HG02884 (cell line): ENCODE measurements around the gene USP46.
A peak's percentile ranks its signal among the peaks of the same experiment; 100 is the strongest.

Experiments used
- ATAC-seq: cut with Tn5 transposase; IDR thresholded peaks from one replicate; pipeline ENCODE4 v1.9.1; 2021; ENCODE audit warnings: mild to moderate bottlenecking, moderate library complexity; ENCODE audit not compliant: unreplicated experiment

The USP46 gene

GRCh38 chr4:52659001-52659721 is at the start of gene USP46:
TSS of gene USP46 (minus strand) at chr4:52659301. CDS start at chr4:52659150, 151 bp downstream.
- ATAC-seq: peak; percentile 75

- ATAC-seq: no peak
These were observed 45.6 kb upstream of the USP46 start for GRCh38 chr4:52704661-52705060.

GRCh38 chr4:52704133-52704532 is 45.0 kb upstream of the USP46 start:
- ATAC-seq: no peak

- ATAC-seq: peak; percentile 91
These were observed 42.1 kb upstream of the USP46 start for GRCh38 chr4:52701207-52701606.

GRCh38 chr4:52694936-52695335 is 35.8 kb upstream of the USP46 start:
- ATAC-seq: no peak

- ATAC-seq: no peak
These were observed 34.4 kb upstream of the USP46 start for GRCh38 chr4:52693492-52693891.

- no peak for ATAC-seq
These were observed 30.0 kb upstream of the USP46 start for GRCh38 chr4:52689096-52689495.

GRCh38 chr4:52687696-52688095 is 28.6 kb upstream of the USP46 start:
- ATAC-seq: no peak

GRCh38 chr4:52685316-52685715 is 26.2 kb upstream of the USP46 start:
- no peak for ATAC-seq

- ATAC-seq: no peak
These were observed 25.8 kb upstream of the USP46 start for GRCh38 chr4:52684896-52685295.

- ATAC-seq: no peak
These were observed 21.3 kb upstream of the USP46 start for GRCh38 chr4:52680381-52680780.

GRCh38 chr4:52676536-52676935 is 17.4 kb upstream of the USP46 start:
- no peak for ATAC-seq

GRCh38 chr4:52675111-52675510 is 16.0 kb upstream of the USP46 start:
- no peak for ATAC-seq

GRCh38 chr4:52670739-52671138 is 11.6 kb upstream of the USP46 start:
- no peak for ATAC-seq

- no peak for ATAC-seq
These were observed 11.0 kb upstream of the USP46 start for GRCh38 chr4:52670121-52670520.

GRCh38 chr4:52665592-52665991 is 6.5 kb upstream of the USP46 start:
- peak; percentile 80 for ATAC-seq

GRCh38 chr4:52664479-52664878 is 5.4 kb upstream of the USP46 start:
- ATAC-seq: no peak

GRCh38 chr4:52661966-52662690 is 3.0 kb upstream of the USP46 start:
- no peak for ATAC-seq

- no peak for ATAC-seq
These were observed 1.5 kb upstream of the USP46 start for GRCh38 chr4:52660643-52661042.

GRCh38 chr4:52659722-52660261 is 691 bp upstream of the USP46 start:
- peak; percentile 25 for ATAC-seq

- peak; percentile 2 for ATAC-seq
These were observed 480 bp downstream of the USP46 start for GRCh38 chr4:52658641-52659000.
